KMS-11 (cell line): ENCODE measurements around the gene DLG2.
A peak's percentile ranks its signal among the peaks of the same experiment; 100 is the strongest.

ENCODE experiments used
- H2AFZ ChIP-seq: fragments of 200-600 bp; sonication (generic); 2 replicates; pipeline ENCODE4 v1.6.1; 2016; ENCODE audit warnings: antibody characterized with exemption, mixed run types, low read depth
- H3K27ac ChIP-seq: fragments of 200-600 bp; sonication (generic); 2 replicates; pipeline ENCODE4 v1.6.1; 2016; ENCODE audit warnings: mild to moderate bottlenecking, mixed run types
- H3K27me3 ChIP-seq: fragments of 200-600 bp; sonication (generic); 2 replicates; pipeline ENCODE4 v1.6.1; 2017; ENCODE audit warnings: mild to moderate bottlenecking, low read depth, mixed run types, moderate library complexity; ENCODE audit not compliant: insufficient read depth
- H3K36me3 ChIP-seq: fragments of 200-600 bp; sonication (generic); 2 replicates; pipeline ENCODE4 v1.6.1; 2017; ENCODE audit warnings: mild to moderate bottlenecking, mixed run types; ENCODE audit not compliant: insufficient read depth
- H3K4me1 ChIP-seq: fragments of 200-600 bp; sonication (generic); 2 replicates; pipeline ENCODE4 v1.6.1; 2016; ENCODE audit warnings: mild to moderate bottlenecking, low read depth, mixed run types; ENCODE audit not compliant: poor library complexity, severe bottlenecking
- H3K4me2 ChIP-seq: fragments of 200-600 bp; sonication (generic); 2 replicates; pipeline ENCODE4 v1.7.0; 2016; ENCODE audit warnings: mild to moderate bottlenecking, mixed run types
- H3K4me3 ChIP-seq: fragments of 200-600 bp; sonication (generic); IDR thresholded peaks from 2 replicates; pipeline ENCODE4 v1.6.1; 2017; ENCODE audit warnings: low read depth, low read length, mixed read lengths; ENCODE audit not compliant: insufficient read depth
- H3K79me2 ChIP-seq: fragments of 200-600 bp; sonication (generic); 2 replicates; pipeline ENCODE4 v1.6.1; 2016; ENCODE audit warnings: low read depth, mixed run types; ENCODE audit not compliant: insufficient read depth
- H3K9ac ChIP-seq: fragments of 200-600 bp; sonication (generic); 2 replicates; pipeline ENCODE4 v1.6.1; 2016; ENCODE audit warnings: mild to moderate bottlenecking, mixed run types
- H4K20me1 ChIP-seq: fragments of 200-600 bp; sonication (generic); 2 replicates; pipeline ENCODE4 v1.6.1; 2016; ENCODE audit warnings: mild to moderate bottlenecking, mixed run types; ENCODE audit not compliant: insufficient read depth
- TF ChIP-seq, protein P1 (sequence below): fragments of 200-600 bp; sonication (generic); conservative IDR thresholded peaks from 2 replicates; pipeline ENCODE4 v1.6.1; 2017; ENCODE audit warnings: low read depth, mild to moderate bottlenecking, antibody characterized with exemption, low read length, moderate library complexity, mixed read lengths

Gene DLG2

DNA sequence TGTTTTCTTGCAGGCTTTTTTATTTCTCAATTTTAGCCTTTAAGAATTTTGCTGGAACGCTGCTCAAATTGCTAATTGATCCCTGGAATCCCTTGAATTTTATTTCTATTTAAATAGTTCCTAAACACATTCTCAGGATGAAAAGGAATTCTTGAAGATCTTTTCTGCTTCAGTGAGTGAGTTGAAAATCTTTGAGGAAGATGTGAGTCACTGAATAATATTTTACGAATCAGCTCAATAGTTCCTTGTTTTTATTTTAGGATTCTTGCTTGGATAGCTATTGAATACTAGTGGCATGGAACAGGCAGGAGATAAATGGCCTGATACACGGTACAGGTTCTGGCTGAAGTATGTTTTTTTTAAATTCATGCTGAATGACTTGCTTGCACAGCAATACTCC, 2146.3 kb downstream of the DLG2 start:
- peaks cover 6% of the 10 kb centered on the region; the same call in 1 of the 2 replicates for H3K27me3 ChIP-seq
- H3K9ac ChIP-seq = no peak overlapping the region
- H2AFZ ChIP-seq = no peak overlapping the region
- H3K79me2 ChIP-seq = no peaks in the 10 kb centered on the region
- peaks cover 23% of the 10 kb centered on the region for H3K4me1 ChIP-seq
- no peak overlapping the region for H3K4me3 ChIP-seq
- H4K20me1 ChIP-seq = no peaks in the 10 kb centered on the region
- no peaks in the 10 kb centered on the region for H3K36me3 ChIP-seq
- peak overlapping the region; percentile 48 for H3K4me2 ChIP-seq
- TF ChIP-seq, protein P1, sequence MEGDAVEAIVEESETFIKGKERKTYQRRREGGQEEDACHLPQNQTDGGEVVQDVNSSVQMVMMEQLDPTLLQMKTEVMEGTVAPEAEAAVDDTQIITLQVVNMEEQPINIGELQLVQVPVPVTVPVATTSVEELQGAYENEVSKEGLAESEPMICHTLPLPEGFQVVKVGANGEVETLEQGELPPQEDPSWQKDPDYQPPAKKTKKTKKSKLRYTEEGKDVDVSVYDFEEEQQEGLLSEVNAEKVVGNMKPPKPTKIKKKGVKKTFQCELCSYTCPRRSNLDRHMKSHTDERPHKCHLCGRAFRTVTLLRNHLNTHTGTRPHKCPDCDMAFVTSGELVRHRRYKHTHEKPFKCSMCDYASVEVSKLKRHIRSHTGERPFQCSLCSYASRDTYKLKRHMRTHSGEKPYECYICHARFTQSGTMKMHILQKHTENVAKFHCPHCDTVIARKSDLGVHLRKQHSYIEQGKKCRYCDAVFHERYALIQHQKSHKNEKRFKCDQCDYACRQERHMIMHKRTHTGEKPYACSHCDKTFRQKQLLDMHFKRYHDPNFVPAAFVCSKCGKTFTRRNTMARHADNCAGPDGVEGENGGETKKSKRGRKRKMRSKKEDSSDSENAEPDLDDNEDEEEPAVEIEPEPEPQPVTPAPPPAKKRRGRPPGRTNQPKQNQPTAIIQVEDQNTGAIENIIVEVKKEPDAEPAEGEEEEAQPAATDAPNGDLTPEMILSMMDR = no peak
- H3K27ac ChIP-seq = no peak overlapping the region

DNA sequence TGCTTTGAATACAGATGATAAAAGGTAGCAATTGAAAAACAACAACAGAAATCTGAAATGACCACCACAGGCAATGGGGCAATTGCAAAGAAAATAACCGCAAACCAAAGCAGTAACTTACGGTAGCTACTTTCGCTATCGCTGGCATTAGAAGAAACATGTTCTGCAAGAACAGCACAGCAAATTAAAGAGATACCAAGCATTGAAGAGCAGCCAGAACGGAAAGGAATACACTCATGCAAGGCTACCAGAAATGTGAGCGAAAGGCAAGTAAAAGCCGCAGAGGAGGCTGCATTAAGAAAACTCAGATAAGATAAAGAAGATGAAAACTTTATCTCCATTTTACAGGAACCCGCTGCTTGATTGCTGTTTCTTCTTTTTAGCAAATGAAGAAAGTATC, 2146.9 kb downstream of the DLG2 start:
- Histone ChIP-seq H3K27me3 (peaks cover 6% of the 10 kb centered on the region; the same call in 1 of the 2 replicates), H4K20me1 (no peaks in the 10 kb centered on the region), H3K4me2 (peak overlapping the region; percentile 48), H3K9ac (no peak overlapping the region), H3K36me3 (no peaks in the 10 kb centered on the region), H3K4me1 (peaks cover 23% of the 10 kb centered on the region), H3K79me2 (no peaks in the 10 kb centered on the region), H3K4me3 (no peak overlapping the region), H2AFZ (no peak overlapping the region), H3K27ac (no peak overlapping the region)
- TF ChIP-seq, protein P1 = no peak

DNA sequence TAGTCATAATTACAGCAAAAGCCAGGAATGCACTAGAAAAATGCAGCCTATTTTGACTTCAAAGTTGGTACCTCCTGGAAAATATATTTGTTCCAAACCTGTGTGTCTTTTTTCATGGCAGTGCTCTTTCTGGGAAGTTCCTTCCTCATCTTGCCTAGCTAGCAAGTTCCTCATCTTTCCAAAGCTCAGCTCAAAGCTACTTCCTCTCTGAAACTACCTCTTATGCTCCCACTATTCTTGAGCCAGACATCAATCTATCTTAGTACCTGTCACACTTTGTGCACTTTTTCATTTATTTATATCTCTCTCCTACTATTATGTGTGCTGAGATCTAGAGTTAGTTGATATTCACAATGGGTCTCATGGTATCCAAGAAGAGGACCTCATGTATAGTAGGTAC, 2149.4 kb downstream of the DLG2 start:
- no peak overlapping the region for H3K27ac ChIP-seq
- no peak overlapping the region for H3K4me3 ChIP-seq
- H3K4me2 ChIP-seq = no peak overlapping the region
- H4K20me1 ChIP-seq = no peaks in the 10 kb centered on the region
- H3K9ac ChIP-seq = no peak overlapping the region
- H2AFZ ChIP-seq = no peak overlapping the region
- H3K36me3 ChIP-seq = no peaks in the 10 kb centered on the region
- H3K79me2 ChIP-seq = no peaks in the 10 kb centered on the region
- peaks cover 23% of the 10 kb centered on the region for H3K4me1 ChIP-seq
- TF ChIP-seq, protein P1 = no peak
- H3K27me3 ChIP-seq = peaks cover 6% of the 10 kb centered on the region; the same call in 1 of the 2 replicates

DNA sequence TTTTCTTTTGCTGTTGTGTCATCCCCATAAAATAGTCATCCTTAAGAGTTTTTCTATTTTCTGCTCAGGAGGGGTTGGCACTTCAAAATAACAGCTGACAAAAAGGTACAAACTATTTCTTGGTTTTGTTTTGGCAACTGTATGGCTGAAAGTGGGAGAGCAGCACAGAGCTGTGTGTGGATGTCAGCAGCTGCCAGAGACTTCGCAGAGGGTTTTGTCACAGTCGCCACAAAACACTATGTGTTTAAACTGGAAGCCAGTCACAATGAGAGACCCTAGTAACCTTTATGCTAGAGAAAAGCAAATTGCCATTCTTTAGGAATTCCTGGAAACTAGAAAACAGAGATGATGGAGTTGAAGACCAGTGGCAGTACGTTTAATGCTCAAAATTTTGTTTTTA, 2151.4 kb downstream of the DLG2 start:
- no peaks in the 10 kb centered on the region; the same call in 1 of the 2 replicates for H3K27me3 ChIP-seq
- H2AFZ ChIP-seq = no peak overlapping the region
- peaks cover 14% of the 10 kb centered on the region for H3K4me1 ChIP-seq
- no peaks in the 10 kb centered on the region for H4K20me1 ChIP-seq
- no peaks in the 10 kb centered on the region for H3K36me3 ChIP-seq
- H3K27ac ChIP-seq = no peak overlapping the region
- H3K4me3 ChIP-seq = no peak overlapping the region
- no peak overlapping the region for H3K4me2 ChIP-seq
- TF ChIP-seq, protein P1 = no peak
- no peak overlapping the region for H3K9ac ChIP-seq
- no peaks in the 10 kb centered on the region for H3K79me2 ChIP-seq
